Measurements from ENCODE around the gene PRKD3. TPM values are rescaled to one million over a fixed set of nuclear protein-coding genes. Genes with fewer than 3 reads are reported as not detected.

Gene PRKD3
- total and polyA plus RNA-seq, 2 of the 13 experiments (the other 11 are each of a cell fraction or from before 2014, with no cell fraction given) = 11.6 to 38.4 TPM

DNA sequence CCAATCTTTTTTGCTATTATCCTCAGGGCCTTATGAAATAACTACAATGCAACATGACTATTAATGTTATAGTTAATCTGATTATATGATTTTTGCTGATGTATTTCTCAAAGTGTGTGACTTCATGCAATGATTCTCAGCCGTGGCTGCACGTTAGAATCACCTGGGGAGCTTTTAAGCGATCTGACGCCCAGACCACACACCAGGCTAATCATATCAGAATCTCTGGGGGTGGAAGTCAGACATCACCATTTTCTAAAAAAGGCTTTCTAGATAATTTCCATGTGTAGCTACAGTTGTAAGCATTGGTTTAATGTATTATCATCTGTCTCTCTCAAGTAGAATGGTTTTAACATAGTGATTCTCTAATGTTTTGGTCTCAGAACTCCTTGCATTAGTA, 14.3 kb upstream of the PRKD3 start:
- BruUV-seq (replicated peaks) = no TSS peak
- FAIRE-seq (no peak), ATAC-seq (no peak), DNase-seq (ENCODE audit: low spot score) (no peak)
- Histone ChIP-seq H3K36me3 (replicated peaks in 1 of 2; ENCODE audit: control insufficient read depth in 1 of 2, insufficient read depth in 2 of 2, low read length in 2 of 2) (no peaks in the 10 kb centered on the region), H3K27me3 (ENCODE audit: control insufficient read depth in 1 of 2, insufficient read depth in 2 of 2, low read length in 2 of 2) (peaks cover 0 to 28% of the 10 kb centered on the region in 2 experiments; a peak in 2 of 5 replicates), H4K20me1 (ENCODE audit: insufficient read depth, low read length) (no peaks in the 10 kb centered on the region), H3K27ac (ENCODE audit: extremely low read length, insufficient read depth, low read length) (no peak overlapping the region), H3K79me2 (ENCODE audit: insufficient read depth, low read length) (no peaks in the 10 kb centered on the region), H3K4me1 (ENCODE audit: insufficient read depth, low read length) (peaks cover 9% of the 10 kb centered on the region), H3K9ac (ENCODE audit: insufficient read depth, low read depth, low read length) (no peak overlapping the region), H3K4me3 (replicated peaks in 1 of 3; ENCODE audit: insufficient read depth in 1 of 3, low read depth in 2 of 3, low read length in 3 of 3) (no peak overlapping the region), H2AFZ (ENCODE audit: low read length) (no peak overlapping the region), H3K4me2 (ENCODE audit: low read depth, low read length) (no peak overlapping the region), H3K9me3 (ENCODE audit: low read length) (no peaks in the 10 kb centered on the region)
- TF ChIP-seq ZNF615 (CRISPR knock-in tag; IDR thresholded peaks at IDR 0.05; ENCODE audit: borderline replicate concordance) (no peak), RBM22 (optimal IDR thresholded peaks at IDR 0.05; ENCODE audit: low read length) (no peak), THAP11 (CRISPR knock-in tag; IDR thresholded peaks at IDR 0.05) (no peak), ZNF761 (CRISPR knock-in tag; conservative IDR thresholded peaks at IDR 0.05) (no peak), SATB2 (CRISPR knock-in tag; IDR thresholded peaks at IDR 0.05) (no peak)
- TF ChIP-seq, protein P1, sequence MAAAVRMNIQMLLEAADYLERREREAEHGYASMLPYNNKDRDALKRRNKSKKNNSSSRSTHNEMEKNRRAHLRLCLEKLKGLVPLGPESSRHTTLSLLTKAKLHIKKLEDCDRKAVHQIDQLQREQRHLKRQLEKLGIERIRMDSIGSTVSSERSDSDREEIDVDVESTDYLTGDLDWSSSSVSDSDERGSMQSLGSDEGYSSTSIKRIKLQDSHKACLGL (CRISPR knock-in tag; IDR thresholded peaks at IDR 0.05) = no peak
- POLR2A ChIA-PET = no interaction called here
- intact Hi-C loops (cut with micrococcal nuclease; ENCODE audit: unreplicated experiment) = loop anchor here (5.0 kb wide), 1 partner anchor 462 kb away; no protein-coding TSS in a partner anchor
- CTCF ChIA-PET (ENCODE audit: low intra/inter-chr PET ratio, low total read pairs) = no interaction called here
- in situ Hi-C loops (cut with HindIII; ENCODE audit: extremely low pct_ligation_motif_present, low pct_unique_long_range_greater_than_20kb) = no loop called here
- 43% methylated on average over 4 of the region's 4 CpGs for WGBS (ENCODE audit: low lambda C conversion rate)

DNA sequence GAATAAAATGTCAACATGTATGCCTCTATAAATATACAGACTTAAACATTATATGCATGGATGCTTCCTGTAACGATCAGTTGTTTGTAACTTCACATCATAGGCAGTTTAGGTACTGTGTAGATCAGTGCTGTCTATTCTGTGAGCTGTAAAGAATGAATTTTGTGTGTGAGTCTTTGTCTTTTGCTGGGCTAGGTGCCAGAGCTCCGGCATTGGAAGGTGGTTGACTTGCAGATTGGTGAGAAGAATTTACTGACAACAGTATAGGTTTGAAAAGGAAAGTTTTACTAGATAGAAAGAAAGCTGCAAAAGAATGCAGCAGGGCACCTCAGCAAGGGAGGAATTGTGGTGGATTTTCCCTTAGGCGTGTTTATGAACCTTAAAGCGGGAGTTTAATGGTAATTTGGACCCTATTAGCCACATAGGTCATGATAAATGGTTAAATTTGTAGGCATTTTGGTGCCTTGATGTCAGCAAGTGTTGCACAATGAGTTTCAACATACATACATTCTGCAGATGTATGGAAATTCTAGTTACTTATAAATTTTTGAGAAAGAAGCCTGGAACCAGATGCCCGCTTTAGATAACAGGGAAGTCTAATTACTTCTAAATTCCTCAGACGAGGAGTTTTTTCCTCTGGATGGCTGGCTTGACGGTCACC, 13.1 kb upstream of the PRKD3 start:
- intact Hi-C loops (cut with micrococcal nuclease; ENCODE audit: unreplicated experiment) (loop anchor here (5.0 kb wide), 1 partner anchor 460 kb away; no protein-coding TSS in a partner anchor), in situ Hi-C loops (cut with HindIII; ENCODE audit: extremely low pct_ligation_motif_present, low pct_unique_long_range_greater_than_20kb) (no loop called here)
- Histone ChIP-seq H3K27me3 (ENCODE audit: control insufficient read depth in 1 of 2, insufficient read depth in 2 of 2, low read length in 2 of 2) (peaks cover 0 to 26% of the 10 kb centered on the region in 2 experiments; a peak in 2 of 5 replicates), H3K4me1 (ENCODE audit: insufficient read depth, low read length) (no peaks in the 10 kb centered on the region), H3K79me2 (ENCODE audit: insufficient read depth, low read length) (no peaks in the 10 kb centered on the region), H3K4me2 (ENCODE audit: low read depth, low read length) (no peak overlapping the region), H3K9me3 (ENCODE audit: low read length) (no peaks in the 10 kb centered on the region), H4K20me1 (ENCODE audit: insufficient read depth, low read length) (no peaks in the 10 kb centered on the region), H3K9ac (ENCODE audit: insufficient read depth, low read depth, low read length) (no peak overlapping the region), H3K27ac (ENCODE audit: extremely low read length, insufficient read depth, low read length) (no peak overlapping the region), H3K36me3 (replicated peaks in 1 of 2; ENCODE audit: control insufficient read depth in 1 of 2, insufficient read depth in 2 of 2, low read length in 2 of 2) (no peaks in the 10 kb centered on the region), H3K4me3 (replicated peaks in 1 of 3; ENCODE audit: insufficient read depth in 1 of 3, low read depth in 2 of 3, low read length in 3 of 3) (no peak overlapping the region), H2AFZ (ENCODE audit: low read length) (no peak overlapping the region)
- TF ChIP-seq CEBPB (IDR thresholded peaks at IDR 0.05; ENCODE audit: borderline replicate concordance, low read depth, low read length) = peak; percentile 79
- TF ChIP-seq, protein P2, sequence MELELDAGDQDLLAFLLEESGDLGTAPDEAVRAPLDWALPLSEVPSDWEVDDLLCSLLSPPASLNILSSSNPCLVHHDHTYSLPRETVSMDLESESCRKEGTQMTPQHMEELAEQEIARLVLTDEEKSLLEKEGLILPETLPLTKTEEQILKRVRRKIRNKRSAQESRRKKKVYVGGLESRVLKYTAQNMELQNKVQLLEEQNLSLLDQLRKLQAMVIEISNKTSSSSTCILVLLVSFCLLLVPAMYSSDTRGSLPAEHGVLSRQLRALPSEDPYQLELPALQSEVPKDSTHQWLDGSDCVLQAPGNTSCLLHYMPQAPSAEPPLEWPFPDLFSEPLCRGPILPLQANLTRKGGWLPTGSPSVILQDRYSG (CRISPR knock-in tag; IDR thresholded peaks at IDR 0.05) = no peak
- 13% methylated on average over 7 of the region's 7 CpGs for WGBS (ENCODE audit: low lambda C conversion rate)
- BruUV-seq (replicated peaks) = no TSS peak
- FAIRE-seq = no peak
- ChIA-PET POLR2A (interaction anchor here (0.5 kb wide), 1 partner anchor 10 kb away, joined by 3 read pairs; no protein-coding TSS in a partner anchor), CTCF (ENCODE audit: low intra/inter-chr PET ratio, low total read pairs) (no interaction called here)
- DNase-seq (ENCODE audit: low spot score) = no peak
- no peak for ATAC-seq
